Liver (tissue), 9 donors: ENCODE results near the gene ARID3B. TPM values are rescaled to one million over a fixed set of nuclear protein-coding genes. Genes with fewer than 3 reads are reported as not detected.

Source experiments
- DNase-seq: peaks from one replicate; pipeline ENCODE4 v3.0.0-alpha.2; 2017; ENCODE audit warnings: low spot score
- H3K27ac ChIP-seq, 2 donors: one replicate each; pipeline ENCODE4 v1.7.0; 2013; ENCODE audit warnings: inconsistent platforms in 2 of 2, low read length in 2 of 2, control low read depth in 1 of 2, low read depth in 1 of 2, mild to moderate bottlenecking in 1 of 2
- H3K27me3 ChIP-seq, 4 donors: one replicate each; pipeline versions ENCODE4 v1.6.1 to v1.7.0; 2013; ENCODE audit warnings: low read length in 3 of 4, inconsistent platforms in 1 of 4, mild to moderate bottlenecking in 1 of 4, moderate library complexity in 1 of 4; ENCODE audit not compliant: control insufficient read depth in 4 of 4, insufficient read depth in 4 of 4
- H3K36me3 ChIP-seq, 4 donors: one replicate each; pipeline versions ENCODE4 v1.6.1 to v1.7.0; 2013; ENCODE audit warnings: low read length in 3 of 4, mild to moderate bottlenecking in 3 of 4, low read depth in 1 of 4, moderate library complexity in 1 of 4; ENCODE audit not compliant: control insufficient read depth in 4 of 4, insufficient read depth in 3 of 4
- H3K4me1 ChIP-seq, 4 donors: one replicate each; pipeline versions ENCODE4 v1.6.1 to v1.7.0; 2013; ENCODE audit warnings: low read length in 3 of 4, mild to moderate bottlenecking in 3 of 4, moderate library complexity in 1 of 4; ENCODE audit not compliant: control insufficient read depth in 4 of 4, insufficient read depth in 4 of 4
- H3K4me3 ChIP-seq, 3 donors: one replicate each; pipeline versions ENCODE4 v1.6.1 to v1.7.0; 2013; ENCODE audit warnings: low read length in 3 of 3, control low read depth in 1 of 3, low read depth in 1 of 3, mild to moderate bottlenecking in 1 of 3
- H3K9ac ChIP-seq, 2 donors: one replicate each; pipeline ENCODE4 v1.7.0; 2013; ENCODE audit warnings: low read length in 2 of 2, mild to moderate bottlenecking in 2 of 2, moderate library complexity in 2 of 2, control low read depth in 1 of 2, low read depth in 1 of 2
- H3K9me3 ChIP-seq, 4 donors: one replicate each; pipeline versions ENCODE4 v1.6.1 to v1.7.0; 2013; ENCODE audit warnings: low read length in 3 of 4; ENCODE audit not compliant: control insufficient read depth in 4 of 4
- EGR1 ChIP-seq, 2 donors: IDR thresholded peaks; 2 replicates each; pipeline ENCODE4 v1.6.1; 2016 to 2018; ENCODE audit warnings: antibody characterized with exemption in 2 of 2, low read depth in 2 of 2
- FOXA1 ChIP-seq: IDR thresholded peaks from 2 replicates; pipeline ENCODE4 v1.6.1; 2016; ENCODE audit warnings: antibody characterized with exemption
- FOXA2 ChIP-seq: IDR thresholded peaks from 2 replicates; pipeline ENCODE4 v1.6.1; 2016; ENCODE audit warnings: antibody characterized with exemption
- HNF4A ChIP-seq, 2 donors: conservative IDR thresholded peaks; 2 replicates each; pipeline ENCODE4 v1.6.1; 2016; ENCODE audit warnings: antibody characterized with exemption in 2 of 2, mild to moderate bottlenecking in 2 of 2
- JUND ChIP-seq, 2 donors: IDR thresholded peaks; 2 replicates each; pipeline ENCODE4 v1.6.1; 2016; ENCODE audit warnings: antibody characterized with exemption in 2 of 2
- NR2F2 ChIP-seq: IDR thresholded peaks from 2 replicates; pipeline ENCODE4 v1.6.1; 2016; ENCODE audit warnings: antibody characterized with exemption
- RAD21 ChIP-seq, 2 donors: IDR thresholded peaks; 2 replicates each; pipeline ENCODE4 v1.6.1; 2016; ENCODE audit warnings: antibody characterized with exemption in 2 of 2, mild to moderate bottlenecking in 2 of 2
- RXRA ChIP-seq, 2 donors: IDR thresholded peaks; 2 replicates each; pipeline ENCODE4 v1.6.1; 2017 to 2018; ENCODE audit warnings: antibody characterized with exemption in 2 of 2, mild to moderate bottlenecking in 1 of 2
- SP1 ChIP-seq: IDR thresholded peaks from 2 replicates; pipeline ENCODE4 v1.6.1; 2018; ENCODE audit warnings: antibody characterized with exemption, mild to moderate bottlenecking
- TAF1 ChIP-seq: conservative IDR thresholded peaks from 2 replicates; pipeline ENCODE4 v1.6.1; 2016; ENCODE audit warnings: antibody characterized with exemption, mild to moderate bottlenecking
- YY1 ChIP-seq: IDR thresholded peaks from 2 replicates; pipeline ENCODE4 v1.6.1; 2016; ENCODE audit warnings: antibody characterized with exemption, mild to moderate bottlenecking
- polyA plus RNA-seq, 2 donors: library from polyadenylated mRNA; stranded (reverse) in 1 of 2; unstranded in 1 of 2; fragments of 200-250 nt in 1 of 2; fragments of >200 nt in 1 of 2; fragmentation: Nextera tagmentation in 1 of 2; extraction: Ambion mirVana in 1 of 2; gene quantifications; one replicate each; pipeline versions ENCODE4 v1.2.1 to v1.2.3, GENCODE V29; 2013 to 2015
- total RNA-seq, 2 donors: library from RNA; depleted of rRNA; stranded (reverse); fragments of >200 nt; gene quantifications; one replicate each; pipeline ENCODE4 v1.2.3, GENCODE V29; 2014
- TF ChIP-seq, protein P1 (sequence below): IDR thresholded peaks from 2 replicates; pipeline ENCODE4 v1.6.1; 2016; ENCODE audit warnings: antibody characterized with exemption, mild to moderate bottlenecking
- TF ChIP-seq, protein P2 (sequence below): IDR thresholded peaks from 2 replicates; pipeline ENCODE4 v1.6.1; 2016; ENCODE audit warnings: antibody characterized with exemption
- TF ChIP-seq, protein P3 (sequence below): IDR thresholded peaks from 2 replicates; pipeline ENCODE4 v1.6.1; 2016; ENCODE audit warnings: antibody characterized with exemption
- TF ChIP-seq, protein P4 (sequence below): IDR thresholded peaks from 2 replicates; pipeline ENCODE4 v1.6.1; 2016; ENCODE audit warnings: antibody characterized with exemption
- TF ChIP-seq, protein P5 (sequence below): fragments of 150-350 bp; IDR thresholded peaks from 2 replicates; pipeline ENCODE4 v1.5.1; 2017; ENCODE audit warnings: improper control_type of control experiment, low read depth, low read length; ENCODE audit not compliant: missing input control
- donor health status: healthy.
- donor health status: healthy.
- donor health status: healthy.
- donor health status: healthy.
- donor health status: healthy.

Gene ARID3B
- total and polyA plus RNA-seq, 4 donors, result 1.4 to 6.6 (median 2.7) TPM

DNA sequence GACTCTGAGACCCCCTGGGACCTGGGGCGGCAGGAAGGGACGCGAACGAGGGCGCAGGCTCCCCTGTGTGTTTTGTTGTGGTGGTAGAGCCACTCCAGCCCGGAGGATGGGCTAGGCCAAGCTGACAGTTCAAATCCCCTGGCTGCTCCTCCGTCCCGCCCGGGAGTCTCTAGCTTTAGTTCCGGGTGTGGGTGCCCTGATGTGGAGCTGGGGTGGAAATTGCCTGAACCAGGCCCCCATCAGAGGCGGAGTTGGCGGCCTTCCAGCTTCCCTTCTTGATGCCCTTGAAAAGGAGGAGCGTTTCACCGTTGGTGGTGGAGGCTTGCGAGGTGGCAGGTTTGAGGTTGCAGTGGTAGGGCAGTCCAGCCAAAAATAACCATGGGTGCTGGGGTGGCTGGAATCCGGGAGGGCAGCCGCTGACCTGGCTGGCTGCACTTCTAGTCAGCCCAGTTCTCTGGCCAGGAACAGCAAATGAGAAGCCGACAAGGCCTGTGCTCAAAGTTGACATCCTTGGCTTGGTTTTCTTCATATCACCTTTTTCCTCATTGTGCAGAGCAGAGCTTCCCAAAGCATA is 75.4 kb downstream of the ARID3B start (continued):
- TF ChIP-seq, protein P1, sequence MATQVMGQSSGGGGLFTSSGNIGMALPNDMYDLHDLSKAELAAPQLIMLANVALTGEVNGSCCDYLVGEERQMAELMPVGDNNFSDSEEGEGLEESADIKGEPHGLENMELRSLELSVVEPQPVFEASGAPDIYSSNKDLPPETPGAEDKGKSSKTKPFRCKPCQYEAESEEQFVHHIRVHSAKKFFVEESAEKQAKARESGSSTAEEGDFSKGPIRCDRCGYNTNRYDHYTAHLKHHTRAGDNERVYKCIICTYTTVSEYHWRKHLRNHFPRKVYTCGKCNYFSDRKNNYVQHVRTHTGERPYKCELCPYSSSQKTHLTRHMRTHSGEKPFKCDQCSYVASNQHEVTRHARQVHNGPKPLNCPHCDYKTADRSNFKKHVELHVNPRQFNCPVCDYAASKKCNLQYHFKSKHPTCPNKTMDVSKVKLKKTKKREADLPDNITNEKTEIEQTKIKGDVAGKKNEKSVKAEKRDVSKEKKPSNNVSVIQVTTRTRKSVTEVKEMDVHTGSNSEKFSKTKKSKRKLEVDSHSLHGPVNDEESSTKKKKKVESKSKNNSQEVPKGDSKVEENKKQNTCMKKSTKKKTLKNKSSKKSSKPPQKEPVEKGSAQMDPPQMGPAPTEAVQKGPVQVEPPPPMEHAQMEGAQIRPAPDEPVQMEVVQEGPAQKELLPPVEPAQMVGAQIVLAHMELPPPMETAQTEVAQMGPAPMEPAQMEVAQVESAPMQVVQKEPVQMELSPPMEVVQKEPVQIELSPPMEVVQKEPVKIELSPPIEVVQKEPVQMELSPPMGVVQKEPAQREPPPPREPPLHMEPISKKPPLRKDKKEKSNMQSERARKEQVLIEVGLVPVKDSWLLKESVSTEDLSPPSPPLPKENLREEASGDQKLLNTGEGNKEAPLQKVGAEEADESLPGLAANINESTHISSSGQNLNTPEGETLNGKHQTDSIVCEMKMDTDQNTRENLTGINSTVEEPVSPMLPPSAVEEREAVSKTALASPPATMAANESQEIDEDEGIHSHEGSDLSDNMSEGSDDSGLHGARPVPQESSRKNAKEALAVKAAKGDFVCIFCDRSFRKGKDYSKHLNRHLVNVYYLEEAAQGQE, result no peak
- TF ChIP-seq RXRA (IDR thresholded peaks at IDR 0.05) (peak in 1 of 2 donors; percentile 47), FOXA2 (no peak), RAD21 (IDR thresholded peaks at IDR 0.05) (no peak)

DNA sequence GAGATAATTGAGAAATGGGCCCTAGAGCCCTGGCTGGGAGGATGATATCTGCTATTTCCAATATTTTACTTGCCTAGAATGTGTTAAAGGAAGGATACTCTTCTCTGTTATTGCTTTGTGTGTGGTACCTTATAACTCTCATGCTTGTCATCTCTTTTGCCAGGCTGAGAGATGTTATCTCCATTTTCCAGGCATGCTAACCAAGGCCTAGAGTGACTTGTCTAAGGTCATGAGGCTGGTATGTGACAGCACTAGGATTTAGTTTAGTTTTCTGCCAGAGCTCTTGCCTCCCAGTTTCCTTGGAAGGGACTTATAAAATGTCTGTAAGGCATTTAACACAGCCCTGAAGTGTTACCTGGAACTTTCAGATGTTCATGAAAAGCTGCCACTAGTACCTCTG is 76.0 kb downstream of the ARID3B start:
- TF ChIP-seq, protein P2, sequence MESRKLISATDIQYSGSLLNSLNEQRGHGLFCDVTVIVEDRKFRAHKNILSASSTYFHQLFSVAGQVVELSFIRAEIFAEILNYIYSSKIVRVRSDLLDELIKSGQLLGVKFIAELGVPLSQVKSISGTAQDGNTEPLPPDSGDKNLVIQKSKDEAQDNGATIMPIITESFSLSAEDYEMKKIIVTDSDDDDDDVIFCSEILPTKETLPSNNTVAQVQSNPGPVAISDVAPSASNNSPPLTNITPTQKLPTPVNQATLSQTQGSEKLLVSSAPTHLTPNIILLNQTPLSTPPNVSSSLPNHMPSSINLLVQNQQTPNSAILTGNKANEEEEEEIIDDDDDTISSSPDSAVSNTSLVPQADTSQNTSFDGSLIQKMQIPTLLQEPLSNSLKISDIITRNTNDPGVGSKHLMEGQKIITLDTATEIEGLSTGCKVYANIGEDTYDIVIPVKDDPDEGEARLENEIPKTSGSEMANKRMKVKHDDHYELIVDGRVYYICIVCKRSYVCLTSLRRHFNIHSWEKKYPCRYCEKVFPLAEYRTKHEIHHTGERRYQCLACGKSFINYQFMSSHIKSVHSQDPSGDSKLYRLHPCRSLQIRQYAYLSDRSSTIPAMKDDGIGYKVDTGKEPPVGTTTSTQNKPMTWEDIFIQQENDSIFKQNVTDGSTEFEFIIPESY, result no peak
- TF ChIP-seq NR2F2, result no peak
- no peak for TF ChIP-seq JUND (IDR thresholded peaks at IDR 0.05)
- TF ChIP-seq TAF1, result no peak
- no peak for TF ChIP-seq YY1
- TF ChIP-seq, protein P3, sequence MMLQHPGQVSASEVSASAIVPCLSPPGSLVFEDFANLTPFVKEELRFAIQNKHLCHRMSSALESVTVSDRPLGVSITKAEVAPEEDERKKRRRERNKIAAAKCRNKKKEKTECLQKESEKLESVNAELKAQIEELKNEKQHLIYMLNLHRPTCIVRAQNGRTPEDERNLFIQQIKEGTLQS, result no peak
- TF ChIP-seq, protein P1, result no peak
- no peak for TF ChIP-seq EGR1 (IDR thresholded peaks at IDR 0.05; ENCODE audit: low read depth in 2 of 2)
- TF ChIP-seq FOXA2, result no peak
- no peak for TF ChIP-seq FOXA1
- TF ChIP-seq SP1, result no peak
- TF ChIP-seq, protein P4, sequence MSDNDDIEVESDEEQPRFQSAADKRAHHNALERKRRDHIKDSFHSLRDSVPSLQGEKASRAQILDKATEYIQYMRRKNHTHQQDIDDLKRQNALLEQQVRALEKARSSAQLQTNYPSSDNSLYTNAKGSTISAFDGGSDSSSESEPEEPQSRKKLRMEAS, result no peak
- TF ChIP-seq, protein P5, sequence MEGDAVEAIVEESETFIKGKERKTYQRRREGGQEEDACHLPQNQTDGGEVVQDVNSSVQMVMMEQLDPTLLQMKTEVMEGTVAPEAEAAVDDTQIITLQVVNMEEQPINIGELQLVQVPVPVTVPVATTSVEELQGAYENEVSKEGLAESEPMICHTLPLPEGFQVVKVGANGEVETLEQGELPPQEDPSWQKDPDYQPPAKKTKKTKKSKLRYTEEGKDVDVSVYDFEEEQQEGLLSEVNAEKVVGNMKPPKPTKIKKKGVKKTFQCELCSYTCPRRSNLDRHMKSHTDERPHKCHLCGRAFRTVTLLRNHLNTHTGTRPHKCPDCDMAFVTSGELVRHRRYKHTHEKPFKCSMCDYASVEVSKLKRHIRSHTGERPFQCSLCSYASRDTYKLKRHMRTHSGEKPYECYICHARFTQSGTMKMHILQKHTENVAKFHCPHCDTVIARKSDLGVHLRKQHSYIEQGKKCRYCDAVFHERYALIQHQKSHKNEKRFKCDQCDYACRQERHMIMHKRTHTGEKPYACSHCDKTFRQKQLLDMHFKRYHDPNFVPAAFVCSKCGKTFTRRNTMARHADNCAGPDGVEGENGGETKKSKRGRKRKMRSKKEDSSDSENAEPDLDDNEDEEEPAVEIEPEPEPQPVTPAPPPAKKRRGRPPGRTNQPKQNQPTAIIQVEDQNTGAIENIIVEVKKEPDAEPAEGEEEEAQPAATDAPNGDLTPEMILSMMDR, result no peak
- TF ChIP-seq HNF4A (conservative IDR thresholded peaks at IDR 0.05), result no peak
- Histone ChIP-seq H3K4me3 (peak overlapping the region; percentile 76 to 96 (median 94)), H3K9me3 (no peaks in the 10 kb centered on the region), H3K36me3 (peaks cover 8 to 25% (median 13%) of the 10 kb centered on the region in 4 donors), H3K9ac (peak overlapping the region; percentile 73 to 95), H3K4me1 (peaks cover 9 to 51% (median 40%) of the 10 kb centered on the region in 4 donors), H3K27ac (peak overlapping the region in 1 of 2 donors; percentile 95), H3K27me3 (no peaks in the 10 kb centered on the region)
- DNase-seq, result no peak
